Left cardiac atrium (tissue), 4 donors: ENCODE measurements around the gene NIPA2. TPM values are rescaled to one million over a fixed set of nuclear protein-coding genes. Genes with fewer than 3 reads are reported as not detected.

Source experiments
- ATAC-seq, 2 donors: fragments of 200-7000 bp; cut with Tn5 transposase; one replicate each; pipeline ENCODE4 v1.9.1; 2020; ENCODE audit warnings: mild to moderate bottlenecking in 2 of 2, moderate library complexity in 2 of 2
- DNase-seq: peaks from one replicate; pipeline ENCODE4 v3.0.0-alpha.2; 2020
- intact Hi-C, 2 donors: fragments of 100-400 bp; cut with DNase I; formaldehyde crosslinking; loops; one replicate each; pipeline versions ENCODE4 v1.14.1 to v1.15.1; 2022 to 2023
- total RNA-seq, 2 donors: library from RNA; stranded (reverse); fragmentation: NEBNext Ultra II Directional; extraction: Animal tissue kit (Norgen Biotek cat#: 25700); gene quantifications; one replicate each; pipeline ENCODE4 v1.2.1, GENCODE V29; 2021
- donor health status: DM: no; HTN: yes; CAD: no.
- donor health status: DM: no; HTN: yes; CAD: no; lungs with severe emphysema.
- donor health status: DM: yes; HTN: yes; CAD: no.
- donor health status: Dilated cardiomyopathy.

NIPA2 gene
- total RNA-seq, 2 donors from 2014 or later: 23.7 to 35.6 TPM

GRCh38 chr15:22913646-22914380 lies 75.3 kb downstream of the NIPA2 start:
- intact Hi-C loops: no loop called here
- ATAC-seq (no peak), DNase-seq (no peak)

DNA sequence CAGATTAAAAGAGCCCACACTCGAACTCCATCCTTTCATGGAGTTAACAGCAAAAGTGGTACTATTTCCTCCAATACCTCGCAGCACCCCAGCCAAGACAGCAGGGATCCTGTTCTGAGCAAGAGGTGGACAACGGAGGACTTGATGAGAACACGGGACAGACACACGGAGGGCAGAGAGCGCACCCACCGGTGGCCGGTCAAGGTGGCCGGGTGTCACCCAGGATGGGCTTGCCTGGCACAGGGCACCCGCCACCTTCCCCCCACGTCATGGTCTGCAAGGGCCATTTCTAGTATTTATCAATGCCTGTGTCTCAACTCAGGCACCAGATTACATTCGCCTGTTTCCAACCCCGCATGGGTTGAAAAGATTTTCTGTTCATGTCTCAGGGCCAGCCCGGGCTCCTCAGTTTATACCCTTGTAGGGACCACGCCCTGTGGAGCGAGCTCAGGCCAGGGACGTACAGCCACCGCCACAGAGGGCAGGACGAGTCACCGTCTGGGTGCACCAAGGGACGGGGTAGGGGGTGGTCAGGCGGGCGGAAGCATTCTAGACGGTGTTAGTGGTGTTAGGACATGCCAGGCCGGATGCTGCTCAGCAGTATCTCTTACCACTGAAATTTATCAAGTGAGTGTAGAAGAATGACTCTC lies 77.5 kb downstream of the NIPA2 start:
- ATAC-seq (no peak), DNase-seq (no peak)
- intact Hi-C loops: no loop called here

GRCh38 chr15:22916606-22917350 lies 78.3 kb downstream of the NIPA2 start:
- DNase-seq: no peak
- intact Hi-C loops: no loop called here
- ATAC-seq: no peak

GRCh38 chr15:22917556-22917955 lies 79.1 kb downstream of the NIPA2 start:
- no peak for ATAC-seq
- DNase-seq: no peak
- intact Hi-C loops: no loop called here

Other genes with a start within 250 kb of the NIPA2 start
- gene NIPA1, start 52.0 kb upstream of the NIPA2 start, total RNA-seq: 1 to 10 TPM; 5.3 to 7.4 TPM
- gene CYFIP1, start 141.7 kb downstream of the NIPA2 start, total RNA-seq: 10 to 100 TPM; 44.9 to 49.4 TPM
- 10 to 100 TPM in 1 of 2 donors, 1 to 10 TPM in 1; 9.2 to 13.8 TPM for gene TUBGCP5, start 200.9 kb downstream of the NIPA2 start, total RNA-seq